ENCODE data around the gene AKAP6.

DNA sequence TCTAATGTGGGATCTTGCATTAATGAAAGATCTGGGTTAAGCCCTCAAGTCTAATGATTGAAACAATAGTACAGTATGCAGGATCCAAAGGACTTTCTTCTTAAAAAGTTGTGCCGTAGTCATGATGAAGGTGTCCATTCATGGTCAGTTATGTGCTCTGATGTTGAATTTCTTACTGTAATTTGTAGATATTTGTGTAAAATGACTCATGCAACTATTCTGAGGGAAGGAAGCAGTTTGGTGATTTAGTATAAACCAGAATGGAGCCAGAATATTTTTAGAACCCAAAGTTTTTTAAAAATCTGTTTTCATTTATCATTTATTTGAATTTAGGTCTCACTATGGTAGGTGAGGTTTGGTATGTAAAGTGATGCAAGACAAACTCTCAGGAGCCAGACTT is 151.2 kb downstream of the AKAP6 start:
- TF ChIP-seq JUND (IDR thresholded peaks at IDR 0.05; ENCODE audit: low read depth, low read length) = no peak
- no peak for TF ChIP-seq MXI1 (IDR thresholded peaks at IDR 0.05; ENCODE audit: low read depth, low read length)
- TF ChIP-seq ASH2L (IDR thresholded peaks at IDR 0.05; ENCODE audit: borderline replicate concordance, low read depth) = no peak
- no peak for TF ChIP-seq POLR2A (IDR thresholded peaks at IDR 0.05; ENCODE audit: low read depth, low read length)
- no peak for TF ChIP-seq ZNF274 (IDR thresholded peaks at IDR 0.05; ENCODE audit: insufficient read depth, insufficient read length)
- TF ChIP-seq STAT3 (IDR thresholded peaks at IDR 0.05; ENCODE audit: low read depth, low read length) = no peak
- no peak for TF ChIP-seq CBFB (IDR thresholded peaks at IDR 0.05; ENCODE audit: low read depth)
- no peak for TF ChIP-seq EP300 (IDR thresholded peaks at IDR 0.05; ENCODE audit: borderline replicate concordance in 1 of 2, control insufficient read depth in 1 of 2, low read depth in 2 of 2, low read length in 2 of 2)
- TF ChIP-seq, protein P1, sequence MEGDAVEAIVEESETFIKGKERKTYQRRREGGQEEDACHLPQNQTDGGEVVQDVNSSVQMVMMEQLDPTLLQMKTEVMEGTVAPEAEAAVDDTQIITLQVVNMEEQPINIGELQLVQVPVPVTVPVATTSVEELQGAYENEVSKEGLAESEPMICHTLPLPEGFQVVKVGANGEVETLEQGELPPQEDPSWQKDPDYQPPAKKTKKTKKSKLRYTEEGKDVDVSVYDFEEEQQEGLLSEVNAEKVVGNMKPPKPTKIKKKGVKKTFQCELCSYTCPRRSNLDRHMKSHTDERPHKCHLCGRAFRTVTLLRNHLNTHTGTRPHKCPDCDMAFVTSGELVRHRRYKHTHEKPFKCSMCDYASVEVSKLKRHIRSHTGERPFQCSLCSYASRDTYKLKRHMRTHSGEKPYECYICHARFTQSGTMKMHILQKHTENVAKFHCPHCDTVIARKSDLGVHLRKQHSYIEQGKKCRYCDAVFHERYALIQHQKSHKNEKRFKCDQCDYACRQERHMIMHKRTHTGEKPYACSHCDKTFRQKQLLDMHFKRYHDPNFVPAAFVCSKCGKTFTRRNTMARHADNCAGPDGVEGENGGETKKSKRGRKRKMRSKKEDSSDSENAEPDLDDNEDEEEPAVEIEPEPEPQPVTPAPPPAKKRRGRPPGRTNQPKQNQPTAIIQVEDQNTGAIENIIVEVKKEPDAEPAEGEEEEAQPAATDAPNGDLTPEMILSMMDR (IDR thresholded peaks at IDR 0.05 in 2 of 3, conservative IDR thresholded peaks at IDR 0.05 in 1 of 3; ENCODE audit: control insufficient read depth in 2 of 3, extremely low read depth in 1 of 3, insufficient read depth in 1 of 3, low read depth in 3 of 3, low read length in 3 of 3) = no peak
- no peak for TF ChIP-seq POLR2AphosphoS5 (IDR thresholded peaks at IDR 0.05; ENCODE audit: low read length)
- TF ChIP-seq, protein P2, sequence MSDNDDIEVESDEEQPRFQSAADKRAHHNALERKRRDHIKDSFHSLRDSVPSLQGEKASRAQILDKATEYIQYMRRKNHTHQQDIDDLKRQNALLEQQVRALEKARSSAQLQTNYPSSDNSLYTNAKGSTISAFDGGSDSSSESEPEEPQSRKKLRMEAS (IDR thresholded peaks at IDR 0.05; ENCODE audit: low read depth, low read length) = no peak
- no peak for TF ChIP-seq NRF1 (conservative IDR thresholded peaks at IDR 0.05; ENCODE audit: low read depth, low read length)
- TF ChIP-seq ETV6 (conservative IDR thresholded peaks at IDR 0.05 in 1 of 2, IDR thresholded peaks at IDR 0.05 in 1 of 2; ENCODE audit: borderline replicate concordance in 1 of 2, low read depth in 1 of 2) = no peak
- no peak for TF ChIP-seq CHD2 (IDR thresholded peaks at IDR 0.05; ENCODE audit: borderline replicate concordance, low read depth, low read length)
